Neural cell (in vitro differentiated cells): ENCODE measurements around the gene PLEKHM3.

Source experiments
- CTCF ChIP-seq: fragments of 450-650 bp; IDR thresholded peaks from 2 replicates; pipeline ENCODE4 v1.5.1; 2014; ENCODE audit warnings: antibody characterized with exemption, mild to moderate bottlenecking, moderate library complexity; ENCODE audit not compliant: poor library complexity, severe bottlenecking
- EP300 ChIP-seq: fragments of 450-650 bp; conservative IDR thresholded peaks from 2 replicates; pipeline ENCODE4 v1.6.1; 2014; ENCODE audit warnings: antibody characterized with exemption, mild to moderate bottlenecking, moderate library complexity; ENCODE audit not compliant: poor library complexity, severe bottlenecking
- EZH2 ChIP-seq: fragments of 200-600, 300-800 bp; shearing (Covaris generic), sonication (generic); IDR thresholded peaks from 2 replicates; pipeline ENCODE4 v1.6.1; 2014; ENCODE audit warnings: antibody characterized with exemption, low read length, borderline replicate concordance, mild to moderate bottlenecking; ENCODE audit not compliant: insufficient read depth, poor library complexity, severe bottlenecking
- MXI1 ChIP-seq: fragments of 450-650 bp; conservative IDR thresholded peaks from 2 replicates; pipeline ENCODE4 v1.6.1; 2014; ENCODE audit warnings: antibody characterized with exemption, mild to moderate bottlenecking; ENCODE audit not compliant: poor library complexity, severe bottlenecking
- POLR2AphosphoS5 ChIP-seq: IDR thresholded peaks from 2 replicates; pipeline ENCODE4 v1.6.1; 2012
- REST ChIP-seq: IDR thresholded peaks from 2 replicates; pipeline ENCODE4 v1.6.1; 2012; ENCODE audit warnings: borderline replicate concordance
- SMC3 ChIP-seq: fragments of 450-650 bp; conservative IDR thresholded peaks from 2 replicates; pipeline ENCODE4 v1.6.1; 2014; ENCODE audit warnings: antibody characterized with exemption, mild to moderate bottlenecking, moderate library complexity; ENCODE audit not compliant: poor library complexity
- TAF1 ChIP-seq: IDR thresholded peaks from 2 replicates; pipeline ENCODE4 v1.6.1; 2012; ENCODE audit warnings: low read depth

- TF ChIP-seq EP300: no peak
- TF ChIP-seq CTCF: no peak
- TF ChIP-seq EZH2: no peak
- no peak for TF ChIP-seq TAF1
- TF ChIP-seq SMC3: no peak
- no peak for TF ChIP-seq MXI1
- TF ChIP-seq REST: no peak
- TF ChIP-seq POLR2AphosphoS5: no peak
Measured at GRCh38 chr2:207861789-207862188, 163.5 kb downstream of the PLEKHM3 start.
